Stimulated activated CD4-positive, alpha-beta T cell treated with anti-CD3 and anti-CD28 coated beads, TNF-alpha, amount 100 ng/mL, for 4 hours (primary cell): ENCODE measurements around the gene NANP.
"Not testable (repeated sequence)": the region's sequence is repeated elsewhere in the genome, so short reads cannot be mapped to it uniquely, and the experiment has no call there.

ENCODE experiments used
- DNase-seq, 3 experiments: peaks; one replicate each; pipeline ENCODE4 v3.0.0-alpha.2; 2020; ENCODE audit warnings: low read depth in 3 of 3

NANP gene

GRCh38 chr20:25606094-25606695 lies 17.6 kb downstream of the NANP start:
- DNase-seq: no peak

GRCh38 chr20:25605148-25605547 lies 18.7 kb downstream of the NANP start:
- no peak for DNase-seq

GRCh38 chr20:25604611-25605010 lies 19.2 kb downstream of the NANP start:
- no peak for DNase-seq

- DNase-seq: not testable (repeated sequence)
These were observed 20.9 kb downstream of the NANP start for GRCh38 chr20:25602914-25603309.

DNA sequence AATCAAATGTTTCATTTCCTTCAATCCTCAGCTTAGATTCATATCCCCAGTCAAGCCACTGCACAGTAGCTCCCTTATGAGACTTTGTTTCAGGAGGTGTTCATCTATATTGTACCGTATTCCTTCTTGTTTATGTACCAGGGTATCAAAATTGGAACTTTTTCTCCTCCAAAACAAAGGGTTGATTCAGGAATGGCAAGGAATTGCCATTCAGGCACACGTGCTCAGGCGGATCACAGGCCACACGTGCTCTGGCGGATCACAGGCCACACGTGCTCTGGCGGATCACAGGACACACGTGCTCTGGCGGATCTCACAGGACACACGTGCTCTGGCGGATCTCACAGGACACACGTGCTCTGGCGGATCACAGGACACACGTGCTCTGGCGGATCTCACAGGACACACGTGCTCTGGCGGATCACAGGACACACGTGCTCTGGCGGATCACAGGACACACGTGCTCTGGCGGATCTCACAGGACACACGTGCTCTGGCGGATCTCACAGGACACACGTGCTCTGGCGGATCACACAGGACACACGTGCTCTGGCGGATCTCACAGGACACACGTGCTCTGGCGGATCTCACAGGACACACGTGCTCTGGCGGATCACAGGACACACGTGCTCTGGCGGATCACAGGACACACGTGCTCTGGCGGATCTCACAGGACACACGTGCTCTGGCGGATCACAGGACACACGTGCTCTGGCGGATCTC lies 21.5 kb downstream of the NANP start:
- not testable (repeated sequence) for DNase-seq

DNA sequence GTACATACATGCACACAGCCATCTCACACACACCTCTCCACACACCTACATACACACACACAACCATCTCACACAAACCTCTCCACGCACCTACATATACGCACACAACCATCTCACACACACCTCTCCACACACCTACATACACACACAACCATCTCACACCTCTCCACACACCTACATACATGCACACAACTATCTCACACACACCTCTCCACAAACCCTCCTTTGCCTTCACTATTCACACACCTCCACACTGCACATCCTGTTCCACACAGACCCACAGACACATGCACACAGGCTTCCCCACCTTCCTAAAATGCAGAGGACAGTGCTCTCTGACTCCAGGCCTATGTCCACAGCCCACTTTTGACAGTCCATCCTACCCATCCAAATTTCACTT lies 22.2 kb downstream of the NANP start:
- DNase-seq: no peak

- DNase-seq: no peak
These were observed 23.2 kb downstream of the NANP start for GRCh38 chr20:25600632-25601031.

DNA sequence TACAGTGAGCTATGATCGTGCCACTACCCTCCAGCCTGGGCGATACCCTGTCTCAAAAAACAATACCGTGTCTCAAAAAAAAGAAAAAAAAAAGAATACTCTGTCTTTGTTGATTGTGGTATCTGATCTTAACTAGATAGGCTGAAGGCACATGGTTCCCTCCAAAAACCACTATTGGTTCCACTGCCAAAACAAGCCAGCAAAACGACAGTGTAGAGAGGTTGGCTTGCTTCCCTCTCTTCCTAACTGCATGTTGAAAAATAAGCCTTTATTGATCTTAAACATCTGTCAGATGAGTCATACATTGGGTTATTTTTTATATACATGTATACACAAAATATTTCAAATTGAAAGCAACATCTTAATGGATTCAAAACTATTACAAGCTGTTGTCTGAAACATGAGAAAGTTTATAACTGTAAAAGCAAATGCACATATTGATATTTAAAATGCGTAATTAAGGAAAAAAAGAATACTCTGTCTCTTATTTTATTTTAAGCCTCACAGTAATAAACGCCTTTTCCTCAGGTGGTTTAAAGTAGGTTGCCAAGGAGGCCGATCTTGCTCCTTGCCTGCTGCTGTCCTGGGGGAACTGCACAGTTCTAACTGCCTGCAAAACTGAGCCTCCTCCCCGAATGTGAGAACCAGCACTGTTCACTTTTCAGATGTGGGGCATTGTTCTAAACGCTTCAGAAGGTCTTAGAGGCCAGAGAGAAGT lies 31.5 kb downstream of the NANP start:
- DNase-seq: no peak

GRCh38 chr20:25590778-25591177 lies 33.0 kb downstream of the NANP start:
- not testable (repeated sequence) for DNase-seq

DNA sequence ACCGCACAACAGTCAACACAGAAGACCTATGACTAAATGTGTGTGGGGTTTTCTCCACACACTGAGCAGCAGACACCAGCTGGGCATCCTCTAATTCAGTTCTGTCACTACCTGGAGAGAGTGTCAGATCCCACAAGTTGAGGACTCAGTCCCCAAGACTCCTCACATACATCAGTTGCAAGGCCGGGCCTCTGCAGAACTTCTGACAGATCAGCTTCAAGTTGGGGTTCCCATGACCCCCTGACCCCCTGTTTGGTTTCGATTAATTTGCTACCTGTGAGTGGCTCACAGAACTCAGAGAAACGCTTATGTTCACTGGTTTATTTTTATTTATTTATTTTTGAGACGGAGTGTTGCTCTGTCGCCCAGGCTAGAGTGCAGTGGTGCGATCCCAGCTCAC lies 35.3 kb downstream of the NANP start:
- no peak for DNase-seq

DNA sequence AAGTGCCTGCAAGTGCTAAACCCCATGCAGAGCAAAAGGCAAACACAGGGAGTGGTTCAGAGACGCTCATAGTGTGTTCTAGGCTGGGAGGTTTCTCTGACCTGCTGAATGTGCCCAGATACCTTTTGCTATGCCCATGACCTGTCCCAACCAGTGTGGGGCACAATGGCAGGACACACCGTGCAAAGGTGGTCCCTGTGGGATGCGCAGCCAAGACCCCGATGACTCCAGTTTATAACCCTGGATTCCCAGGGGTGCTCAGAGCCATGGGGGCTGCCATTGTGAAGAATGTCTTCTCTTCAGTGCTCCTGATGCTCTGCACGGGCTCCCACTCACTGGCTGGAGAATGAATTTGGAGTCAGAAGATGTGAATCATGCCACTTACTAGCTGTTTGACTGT lies 36.3 kb downstream of the NANP start:
- DNase-seq: no peak

- DNase-seq: no peak
These were observed 36.9 kb downstream of the NANP start for GRCh38 chr20:25586877-25587276.

DNA sequence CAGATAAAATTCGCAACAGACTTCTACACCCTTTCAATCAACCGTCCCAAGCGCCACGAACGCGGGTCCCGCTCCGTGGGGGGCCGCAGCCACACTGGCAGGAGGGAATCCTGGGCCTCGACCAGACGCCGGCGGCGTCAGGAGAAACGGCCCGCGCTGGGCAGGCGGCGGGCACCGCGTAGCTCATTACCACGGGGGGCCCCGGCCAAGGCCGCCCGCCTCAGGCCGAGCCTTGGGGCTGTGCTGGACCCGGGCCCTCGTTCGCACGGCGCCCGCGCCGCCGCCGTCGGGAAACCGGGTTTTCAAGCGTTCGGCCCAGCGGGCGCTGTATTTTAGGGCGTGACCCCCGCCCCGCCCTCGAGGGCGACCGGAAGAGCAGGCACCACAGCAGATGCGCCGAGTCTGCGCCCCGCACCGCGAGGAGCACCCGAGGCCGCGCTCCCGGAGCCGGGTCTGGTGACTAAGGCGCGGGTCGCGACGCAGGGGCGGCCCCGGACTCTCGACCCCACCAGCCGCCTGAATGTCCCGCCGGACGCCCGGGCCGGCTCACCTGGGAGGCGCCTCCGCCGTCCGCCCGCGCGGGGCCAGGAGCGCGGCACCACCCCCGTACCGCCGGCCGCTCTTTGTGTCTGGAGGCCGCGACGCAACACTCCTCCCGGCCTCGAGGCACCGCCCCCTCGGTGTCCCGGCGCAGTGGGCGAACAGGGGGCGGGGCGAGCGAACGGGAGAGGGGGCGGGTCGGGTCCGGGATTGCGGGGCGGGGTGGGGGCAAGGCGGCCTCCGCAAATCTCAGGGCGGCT lies 38.7 kb downstream of the NANP start, which contains the start of gene NINL:
Gene NINL (minus strand): TSS at position 627 of the 800 bp plus-strand sequence. CDS start 58,944 bp downstream, outside the sequence.
- DNase-seq: peak; percentile 33 to 36 (median 35)

DNA sequence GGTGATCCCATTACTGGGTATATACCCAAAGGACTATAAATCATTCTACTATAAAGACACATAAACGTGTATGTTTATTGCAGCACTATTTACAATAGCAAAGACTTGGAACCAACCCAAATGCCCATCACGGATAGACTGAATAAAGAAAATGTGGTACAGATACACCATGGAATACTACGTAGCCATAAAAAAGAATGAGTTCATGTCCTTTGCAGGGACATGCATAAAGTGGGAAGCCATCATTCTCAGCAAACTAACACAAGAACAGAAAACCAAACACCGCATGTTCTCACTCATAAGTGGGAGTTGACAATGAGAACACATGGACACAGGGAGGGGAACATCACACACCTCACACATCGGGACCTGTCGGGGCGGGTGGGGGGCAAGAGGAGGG lies 40.2 kb downstream of the NANP start:
- not testable (repeated sequence) for DNase-seq

DNA sequence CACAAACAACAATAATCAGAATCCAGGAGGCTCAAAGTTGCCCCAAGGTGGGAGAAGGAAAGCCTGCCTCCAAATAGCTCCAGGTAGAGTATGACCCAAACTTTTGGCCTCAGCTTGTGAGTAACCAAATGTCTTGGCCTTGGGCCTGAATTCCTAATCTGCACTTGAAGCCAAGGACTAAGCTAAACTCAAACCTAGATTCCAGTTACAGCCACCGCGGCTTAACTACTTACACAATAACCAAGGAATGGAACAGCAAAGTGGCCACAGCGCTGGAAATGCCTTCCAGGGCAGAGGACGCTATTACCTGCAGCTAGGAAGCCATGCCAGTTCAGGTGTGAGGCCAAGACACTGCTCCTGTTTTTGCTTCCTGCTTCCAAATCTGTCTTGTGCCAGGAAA lies 43.1 kb downstream of the NANP start:
- DNase-seq: no peak

- no peak for DNase-seq
These were observed 44.6 kb downstream of the NANP start for GRCh38 chr20:25579081-25579770.

GRCh38 chr20:25576783-25577530 lies 46.9 kb downstream of the NANP start:
- no peak for DNase-seq

GRCh38 chr20:25574411-25574810 lies 49.4 kb downstream of the NANP start:
- no peak for DNase-seq

GRCh38 chr20:25573288-25574251 lies 50.2 kb downstream of the NANP start:
- DNase-seq: no peak
